GM06990 (cell line): ENCODE results near the gene FITM1.

Source experiments
- DNase-seq: peaks from one replicate; pipeline ENCODE4 v3.0.0-alpha.2; 2011; ENCODE audit not compliant: insufficient read length; ENCODE audit errors: extremely low read depth
- H3K27me3 ChIP-seq: replicated peaks from 2 replicates; pipeline ENCODE4 v1.6.0; 2011; ENCODE audit warnings: low read length; ENCODE audit not compliant: control insufficient read depth, insufficient read depth
- H3K36me3 ChIP-seq: 2 replicates; pipeline ENCODE4 v1.5.1; 2011; ENCODE audit warnings: low read length; ENCODE audit not compliant: control insufficient read depth, insufficient read depth
- H3K4me3 ChIP-seq: replicated peaks from 2 replicates; pipeline ENCODE4 v1.5.1; 2011; ENCODE audit warnings: low read depth, mild to moderate bottlenecking, control low read depth, low read length
- CTCF ChIP-seq: IDR thresholded peaks from 2 replicates; pipeline ENCODE4 v1.5.1; 2011; ENCODE audit warnings: low read length, control low read depth, mild to moderate bottlenecking, inconsistent platforms; ENCODE audit not compliant: insufficient read depth, poor library complexity, severe bottlenecking

Gene FITM1

DNA sequence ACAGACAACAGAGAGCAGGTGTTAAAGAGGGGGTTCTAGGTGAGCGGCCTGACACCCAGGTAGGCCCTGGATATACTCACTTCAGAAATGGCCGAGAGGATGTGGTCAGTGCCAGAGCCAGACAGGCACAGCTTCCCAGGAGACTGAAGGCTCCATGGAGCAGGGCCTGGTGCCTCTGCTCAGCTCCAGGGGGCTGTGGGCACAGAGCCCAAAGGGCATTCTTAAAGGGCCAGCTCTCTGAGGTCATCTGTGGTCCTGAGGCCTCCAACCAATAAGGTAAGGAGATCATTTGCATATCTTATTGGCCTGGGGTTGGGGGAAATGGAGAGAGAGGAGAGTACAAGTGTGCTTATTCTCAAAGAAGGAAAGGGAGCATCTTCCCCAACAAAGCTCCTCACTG lies 46.0 kb upstream of the FITM1 start:
- no peak overlapping the region for H3K4me3 ChIP-seq
- H3K36me3 ChIP-seq = no peaks in the 10 kb centered on the region
- no peak for DNase-seq
- no peak for TF ChIP-seq CTCF
- no peaks in the 10 kb centered on the region for H3K27me3 ChIP-seq

DNA sequence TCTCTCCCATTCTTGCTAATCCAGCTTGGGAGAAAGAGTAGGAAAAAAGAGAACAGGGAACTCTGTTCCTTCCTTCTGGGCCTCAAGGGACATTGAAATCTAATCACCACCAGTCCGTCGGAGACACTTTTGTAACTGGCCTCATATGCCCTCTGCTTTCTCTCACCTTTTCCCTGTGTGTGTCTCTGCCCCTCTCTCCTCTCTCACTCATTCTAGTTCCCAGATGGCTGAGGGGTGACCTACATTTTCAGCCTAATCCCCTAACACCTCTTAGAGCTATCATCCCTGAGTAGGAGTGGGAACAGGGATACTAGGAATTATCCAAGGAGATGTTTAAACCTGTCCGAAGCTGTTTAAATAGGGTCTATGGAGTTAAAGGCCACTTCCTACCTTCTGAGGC lies 45.2 kb upstream of the FITM1 start:
- no peaks in the 10 kb centered on the region for H3K36me3 ChIP-seq
- H3K27me3 ChIP-seq = no peaks in the 10 kb centered on the region
- no peak for TF ChIP-seq CTCF
- DNase-seq = no peak
- H3K4me3 ChIP-seq = no peak overlapping the region

GRCh38 chr14:24086193-24086955 lies 44.1 kb upstream of the FITM1 start:
- no peak for TF ChIP-seq CTCF
- Histone ChIP-seq H3K4me3 (no peak overlapping the region), H3K27me3 (no peaks in the 10 kb centered on the region), H3K36me3 (no peaks in the 10 kb centered on the region)
- DNase-seq = no peak

- Histone ChIP-seq H3K4me3 (no peak overlapping the region), H3K27me3 (no peaks in the 10 kb centered on the region), H3K36me3 (no peaks in the 10 kb centered on the region)
- no peak for DNase-seq
- no peak for TF ChIP-seq CTCF
Observed at GRCh38 chr14:24087004-24087403, 43.5 kb upstream of the FITM1 start.

GRCh38 chr14:24088095-24088494 lies 42.4 kb upstream of the FITM1 start:
- no peak for TF ChIP-seq CTCF
- H3K36me3 ChIP-seq = no peaks in the 10 kb centered on the region
- no peak for DNase-seq
- no peaks in the 10 kb centered on the region for H3K27me3 ChIP-seq
- H3K4me3 ChIP-seq = no peak overlapping the region

GRCh38 chr14:24089890-24090289 lies 40.6 kb upstream of the FITM1 start:
- H3K27me3 ChIP-seq = no peaks in the 10 kb centered on the region
- no peaks in the 10 kb centered on the region for H3K36me3 ChIP-seq
- no peak overlapping the region for H3K4me3 ChIP-seq
- no peak for TF ChIP-seq CTCF
- no peak for DNase-seq
